GM19467 (cell line): ENCODE results near the gene OR52K1.
"Not testable (repeated sequence)": the region's sequence is repeated elsewhere in the genome, so short reads cannot be mapped to it uniquely, and the experiment has no call there.

Experiments used
- ATAC-seq: cut with Tn5 transposase; IDR thresholded peaks from one replicate; pipeline ENCODE4 v1.9.1; 2021; ENCODE audit warnings: mild to moderate bottlenecking, moderate library complexity; ENCODE audit not compliant: unreplicated experiment

Gene OR52K1

DNA sequence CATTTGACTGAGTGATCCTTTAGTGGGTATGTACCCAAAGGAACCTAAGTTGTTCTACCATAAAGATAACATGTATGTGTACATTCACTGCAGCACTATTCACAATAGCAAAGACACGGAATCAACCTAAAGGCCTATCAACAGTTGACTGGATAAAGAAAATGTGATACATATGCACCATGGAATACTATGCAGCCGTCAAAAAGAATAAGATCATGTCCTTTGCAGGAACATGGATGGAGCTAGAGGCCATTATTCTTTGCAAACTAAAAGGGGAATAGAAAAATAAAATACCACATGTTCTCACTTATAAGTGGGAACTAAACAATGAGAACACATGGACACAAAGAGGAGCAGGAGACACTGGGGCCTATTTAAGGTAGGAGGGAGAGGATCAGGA, 9.0 kb downstream of the OR52K1 start:
- ATAC-seq, result not testable (repeated sequence)

DNA sequence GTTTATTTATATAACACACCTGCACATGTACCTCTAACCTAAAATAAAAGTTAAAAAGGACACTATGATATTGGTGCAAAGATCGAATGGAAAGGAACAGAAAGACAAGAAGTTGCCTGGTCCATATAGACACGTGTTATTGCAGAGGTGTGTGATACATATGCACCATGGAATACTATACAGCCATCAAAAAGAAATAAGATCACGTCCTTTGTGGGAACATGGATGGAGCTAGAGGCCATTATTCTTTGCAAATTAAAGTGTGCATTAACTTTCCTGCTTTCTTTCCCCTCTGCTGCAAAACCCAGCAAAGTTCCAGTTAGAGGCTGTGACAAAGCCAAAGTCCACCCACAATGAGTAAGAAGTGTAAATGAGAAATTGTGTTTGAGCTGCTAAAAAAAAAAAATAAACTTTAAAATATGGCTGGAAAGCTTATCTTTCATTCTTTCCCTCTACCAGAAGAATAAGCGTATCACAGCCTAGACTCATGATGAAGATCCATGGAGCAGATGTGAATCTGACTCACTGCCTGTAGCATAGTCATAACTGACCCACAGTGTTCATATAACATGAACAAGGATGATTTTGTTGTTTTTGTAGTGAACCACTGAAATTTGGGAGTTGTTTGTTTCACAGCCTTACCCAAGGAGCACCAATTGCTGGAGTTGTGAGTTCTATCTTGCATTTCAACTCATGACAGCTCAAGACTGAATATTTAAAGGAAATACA, 9.6 kb downstream of the OR52K1 start:
- ATAC-seq, result no peak

DNA sequence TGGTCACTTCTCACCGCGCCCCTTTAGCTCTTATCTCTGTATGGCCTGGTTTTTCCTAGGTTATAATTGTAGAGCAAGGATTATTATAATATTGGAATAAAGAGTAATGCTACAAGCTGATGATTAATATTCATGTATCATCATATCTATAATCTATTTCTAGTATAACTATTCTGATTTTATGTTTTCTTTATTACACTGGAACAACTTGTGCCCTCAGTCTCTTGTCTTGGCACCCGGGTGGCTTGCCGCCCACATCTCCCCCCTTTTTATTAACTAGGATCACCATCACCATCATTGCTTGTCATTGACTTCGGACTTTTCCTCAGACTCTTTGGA, 11.0 kb downstream of the OR52K1 start:
- ATAC-seq, result no peak

DNA sequence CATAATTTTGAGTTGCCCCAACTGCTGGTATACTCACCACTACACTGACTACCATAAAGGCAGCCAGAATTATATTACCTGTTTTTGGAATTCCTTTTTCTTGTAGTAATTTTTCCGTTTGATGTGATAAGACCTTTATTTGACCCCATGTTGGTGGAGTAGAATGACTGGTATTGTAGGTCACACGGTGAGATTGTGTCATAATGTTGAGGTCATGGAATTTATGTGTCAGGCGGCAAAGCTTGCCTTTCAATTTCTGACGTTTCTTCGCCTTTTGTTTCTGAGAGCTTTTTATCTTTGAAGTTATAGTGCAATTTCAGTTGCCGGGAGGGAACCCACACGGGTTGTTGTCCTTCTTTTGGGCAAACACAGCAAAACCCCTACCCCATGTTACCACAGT, 13.0 kb downstream of the OR52K1 start:
- no peak for ATAC-seq

DNA sequence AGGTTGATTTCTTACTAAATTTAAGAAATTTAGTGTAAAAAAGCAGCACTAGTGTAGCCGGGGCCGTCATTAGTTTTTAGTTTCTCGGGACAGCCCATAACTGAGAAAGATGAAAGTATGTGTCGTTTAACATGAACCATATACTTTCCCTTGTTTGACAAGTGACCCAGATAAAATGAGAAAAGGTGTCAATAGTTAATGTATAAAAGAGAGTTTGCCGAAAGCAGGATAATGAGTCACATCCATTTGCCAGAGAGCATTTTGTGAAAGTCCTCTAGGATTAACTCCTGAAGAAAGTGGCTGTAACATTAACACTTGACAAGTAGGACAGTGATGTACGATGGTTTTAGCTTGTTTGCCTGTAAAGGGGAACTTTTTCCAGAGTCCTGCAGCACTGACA, 13.5 kb downstream of the OR52K1 start:
- ATAC-seq, result no peak

DNA sequence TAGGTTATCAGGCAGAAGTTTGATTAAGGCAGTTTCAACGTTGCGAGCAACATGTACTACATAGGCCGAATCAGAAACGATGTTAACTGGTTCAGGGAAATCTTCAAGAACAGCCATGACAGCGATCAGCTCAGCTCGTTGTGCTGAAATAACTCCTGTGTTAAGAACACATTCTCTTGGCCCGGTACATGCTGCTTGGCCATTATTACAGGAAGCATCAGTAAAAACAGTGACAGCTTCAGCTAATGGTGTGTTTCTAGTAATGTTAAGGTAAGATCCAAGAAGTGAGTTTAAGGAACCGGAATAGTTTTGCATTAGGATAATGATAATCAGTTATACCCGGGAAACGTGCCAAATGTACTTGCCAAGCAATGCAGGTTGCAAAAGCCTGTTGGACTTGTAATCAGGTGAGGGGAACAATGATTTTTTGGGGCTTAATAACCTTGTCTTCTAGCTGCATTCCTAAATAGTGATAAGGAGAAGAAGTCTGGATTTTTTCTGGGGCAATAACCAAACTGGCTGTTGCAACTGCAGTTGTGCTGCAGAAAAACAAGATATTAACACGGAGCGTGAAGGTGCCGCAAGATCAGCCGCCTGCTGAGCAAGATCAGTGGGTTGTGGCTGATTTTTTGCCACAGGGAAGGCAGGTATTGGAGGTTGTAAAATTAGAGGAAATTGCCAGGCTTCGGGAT, 14.3 kb downstream of the OR52K1 start:
- ATAC-seq, result no peak

DNA sequence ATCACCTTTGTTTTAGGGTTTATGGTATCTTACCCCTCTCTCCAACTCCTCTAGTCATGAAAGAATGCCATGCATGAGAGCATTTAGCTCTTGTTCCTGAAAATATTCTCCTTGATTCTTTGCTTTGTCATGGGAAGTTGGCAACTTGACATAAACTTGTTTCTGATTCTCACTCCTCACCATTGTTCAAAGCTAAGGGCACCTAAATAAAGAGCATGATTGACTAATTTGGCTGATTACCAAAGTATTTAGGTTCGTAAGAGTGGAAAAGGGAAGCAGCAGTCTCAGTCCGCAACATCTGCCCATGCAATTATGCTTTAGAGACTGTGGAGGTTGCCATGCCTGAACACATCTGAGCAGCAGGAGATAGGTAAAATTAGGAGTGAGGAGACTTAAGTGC, 26.4 kb downstream of the OR52K1 start:
- no peak for ATAC-seq

DNA sequence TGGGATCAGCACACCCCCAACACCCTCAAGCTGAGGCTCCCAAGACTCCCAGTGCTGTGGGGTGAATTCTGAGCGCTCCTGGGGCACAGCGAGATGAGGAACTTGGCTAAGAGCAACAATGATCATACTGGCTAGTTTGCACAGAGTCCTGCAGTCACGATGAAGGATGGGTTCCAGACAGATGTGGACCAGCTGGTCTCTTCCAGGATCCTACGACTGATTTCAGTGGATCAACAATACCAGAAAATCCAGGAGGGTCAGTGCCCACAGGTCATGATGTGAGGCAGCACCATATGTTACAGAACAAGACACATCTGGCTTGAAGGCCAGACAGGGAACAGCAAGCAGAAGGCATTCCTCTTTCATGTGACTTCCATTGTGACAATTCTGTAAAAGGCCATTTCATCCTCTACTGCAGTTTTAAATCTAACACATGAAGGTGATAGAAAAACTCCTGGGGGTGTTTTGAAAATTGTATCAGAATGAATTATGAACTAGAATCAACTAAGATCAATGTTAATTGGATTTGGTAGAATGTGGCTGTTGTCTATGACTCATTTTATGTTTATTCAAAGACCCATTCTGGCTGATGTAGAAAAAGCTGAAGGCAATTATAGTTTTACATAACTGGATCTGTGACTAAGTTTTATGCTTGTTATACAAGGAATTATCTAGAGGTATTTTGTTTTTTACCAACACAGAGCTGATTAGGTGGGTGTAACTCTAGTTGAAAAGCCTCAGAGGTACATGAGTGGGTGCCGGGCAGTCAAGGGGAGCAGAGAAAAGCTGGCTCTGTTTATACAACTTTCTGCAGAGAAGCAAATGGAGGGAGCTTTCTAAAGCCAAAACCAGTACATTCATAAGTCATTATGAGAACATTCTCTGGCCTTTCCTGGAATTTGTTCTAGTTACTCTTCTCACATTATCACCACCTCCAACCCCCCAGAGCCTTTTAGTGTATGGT, 29.1 kb downstream of the OR52K1 start:
- no peak for ATAC-seq

DNA sequence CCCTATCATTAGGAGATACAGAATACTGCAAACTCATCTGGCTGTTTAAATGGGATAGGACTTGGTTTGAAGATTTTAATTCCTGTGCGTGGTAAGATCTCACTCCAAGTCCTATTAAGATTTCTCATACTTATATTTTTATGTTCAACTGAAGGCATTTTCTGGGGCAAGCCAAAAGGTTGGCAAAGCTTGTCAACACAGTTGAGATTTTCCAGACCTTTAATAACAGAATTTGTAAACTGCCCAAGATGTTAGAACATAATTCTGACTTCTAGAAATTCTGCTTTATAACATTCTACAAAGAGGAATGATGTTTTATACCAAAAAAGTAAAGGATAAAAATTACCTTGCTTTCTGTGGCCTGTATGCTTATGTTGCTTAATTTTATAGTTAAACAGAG, 31.8 kb downstream of the OR52K1 start:
- no peak for ATAC-seq

DNA sequence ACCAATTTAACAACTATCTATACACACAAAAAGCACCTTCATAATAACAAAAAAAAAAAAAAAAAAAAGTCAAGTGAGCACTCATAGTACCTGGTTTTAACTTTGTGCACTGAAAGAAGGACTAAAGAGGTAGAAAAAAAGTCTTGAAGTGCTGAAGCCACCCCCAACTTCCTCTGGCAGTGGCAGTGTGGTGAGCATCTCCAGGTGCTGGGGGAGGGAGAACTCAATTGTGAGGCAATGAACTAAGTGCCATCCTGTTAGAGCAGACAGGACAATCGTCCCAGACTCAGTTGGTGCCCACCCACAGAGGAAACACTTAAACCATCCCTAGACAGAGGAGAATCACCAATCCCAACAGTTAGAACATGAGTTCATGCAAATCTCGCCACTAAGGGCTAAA, 39.9 kb downstream of the OR52K1 start:
- ATAC-seq, result no peak

DNA sequence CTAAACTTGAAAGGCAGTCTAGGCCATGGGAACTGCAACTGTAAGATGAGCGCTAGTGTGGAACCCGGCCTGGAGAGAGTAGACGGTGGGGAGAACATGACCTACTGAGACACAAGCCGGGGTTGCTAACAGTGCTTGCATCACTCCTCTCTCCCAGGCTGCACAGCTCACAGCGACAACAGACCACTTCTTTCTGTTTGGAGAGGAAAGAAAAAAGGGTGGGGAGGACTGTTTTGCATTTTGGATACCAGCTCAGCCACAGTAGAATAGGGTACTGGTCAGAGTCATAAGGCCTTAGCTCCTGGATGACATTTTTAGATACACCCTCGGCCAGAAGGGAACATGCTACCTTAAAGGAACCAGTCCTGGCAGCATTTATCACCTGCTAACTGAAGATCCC, 40.3 kb downstream of the OR52K1 start:
- no peak for ATAC-seq

DNA sequence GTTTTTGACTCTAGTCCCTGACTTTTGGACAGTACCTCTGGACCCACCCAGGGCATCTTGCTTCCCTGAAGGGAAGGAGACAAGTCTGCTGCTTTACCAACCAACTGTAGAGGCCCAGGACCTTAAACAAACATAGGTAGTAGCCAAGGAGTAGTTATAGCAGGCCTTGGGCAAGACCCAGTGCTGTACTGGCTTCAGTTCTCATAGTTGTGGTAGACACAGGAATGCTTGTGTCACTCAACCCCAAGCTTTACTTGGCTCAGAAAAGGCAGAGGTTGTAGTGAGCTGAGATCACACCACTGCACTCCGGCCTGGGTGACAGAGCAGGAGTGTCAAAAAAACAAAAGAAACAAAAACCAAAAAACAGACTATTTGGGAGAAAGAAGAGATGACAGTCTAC, 41.2 kb downstream of the OR52K1 start:
- ATAC-seq, result no peak

DNA sequence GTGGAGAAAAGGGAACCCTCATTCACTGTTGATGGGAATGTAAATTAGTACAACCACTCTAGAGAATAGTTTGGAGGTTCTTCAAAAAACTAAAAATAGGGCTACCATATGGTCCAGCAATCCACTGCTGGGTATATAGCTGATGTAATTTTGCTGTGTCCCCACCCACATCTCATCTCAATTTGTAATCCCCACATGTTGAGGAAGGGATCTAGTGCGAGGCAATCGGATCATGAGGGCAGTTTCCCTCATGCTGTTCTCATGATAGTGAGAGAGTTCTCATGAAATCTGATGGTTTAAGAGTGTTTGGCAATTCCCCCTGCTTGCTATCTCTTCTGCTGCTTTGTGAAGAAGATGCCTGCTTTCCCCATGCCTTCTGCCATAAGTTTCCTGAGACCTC, 45.5 kb downstream of the OR52K1 start:
- ATAC-seq, result no peak

DNA sequence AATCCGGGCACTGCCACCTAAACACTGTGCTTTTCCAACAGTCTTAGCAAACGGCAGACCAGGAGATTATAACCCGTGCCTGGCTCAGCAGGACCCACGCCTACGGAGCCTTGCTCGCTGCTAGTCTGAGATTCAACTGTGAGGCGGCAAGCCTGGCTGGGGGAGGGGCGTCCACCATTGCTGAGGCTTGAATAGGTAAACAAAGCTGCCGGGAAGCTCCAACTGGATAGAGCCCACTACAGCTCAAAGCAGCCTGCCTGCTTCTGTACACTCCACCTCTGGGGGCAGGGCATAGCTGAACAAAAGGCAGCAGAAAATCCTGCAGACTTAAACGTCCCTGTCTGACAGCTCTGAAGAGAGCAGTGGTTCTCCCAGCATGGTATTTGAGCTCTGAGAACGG, 49.2 kb downstream of the OR52K1 start:
- ATAC-seq, result not testable (repeated sequence)

DNA sequence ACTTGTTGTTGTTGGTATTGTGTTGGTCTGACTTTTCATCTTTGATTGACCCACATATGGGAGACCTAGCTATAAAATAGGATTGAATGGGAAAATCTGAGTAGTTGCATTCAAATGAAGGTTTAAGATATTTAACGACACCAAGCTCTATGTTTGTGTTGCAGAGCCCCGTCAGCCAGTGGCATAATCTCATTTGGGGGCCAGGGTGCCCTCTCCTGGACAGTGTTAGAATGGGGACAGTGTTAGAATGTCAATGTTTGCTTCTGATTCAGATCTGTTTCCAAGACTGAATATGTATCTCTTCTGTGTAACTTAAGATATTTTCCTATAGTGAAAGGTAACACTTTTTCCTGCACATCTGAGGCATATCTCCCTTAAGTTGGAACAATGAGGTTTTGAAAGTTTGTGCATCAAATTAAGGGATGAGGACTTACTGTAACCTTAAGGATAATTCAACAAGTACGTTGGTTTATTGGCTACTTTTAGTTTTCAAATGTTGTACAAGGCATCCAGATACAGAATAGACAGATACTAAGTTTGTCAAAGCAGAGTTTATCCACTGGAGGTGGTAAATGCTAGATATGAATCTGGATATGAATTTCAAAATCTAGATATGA, 57.3 kb downstream of the OR52K1 start:
- ATAC-seq, result no peak

DNA sequence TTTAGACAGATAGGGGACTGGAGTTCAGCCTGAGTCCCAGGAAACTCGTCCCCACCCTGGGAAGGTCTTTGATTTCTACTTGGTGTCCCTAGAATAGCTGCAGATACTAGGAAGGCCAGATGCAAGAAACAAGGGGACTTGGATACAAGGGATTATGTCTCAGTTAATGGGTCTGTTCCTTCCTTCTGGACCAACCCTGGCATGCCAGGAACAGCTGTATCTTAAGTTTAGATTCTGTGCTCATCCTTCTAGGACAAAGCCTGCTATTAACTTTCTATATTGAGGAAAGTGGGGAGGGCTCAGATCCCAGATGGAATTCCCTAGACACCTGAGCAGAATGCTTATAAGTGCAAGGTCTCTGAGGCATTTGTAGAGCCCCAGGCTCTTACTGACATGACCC, 58.6 kb downstream of the OR52K1 start:
- ATAC-seq, result no peak
